SK-N-MC (cell line): ENCODE data around the gene ATG4B.

Source experiments
- EZH2 ChIP-seq: fragments of 200-600 bp; sonication (generic); IDR thresholded peaks from one replicate; pipeline ENCODE4 v1.6.1; 2017; ENCODE audit warnings: antibody characterized with exemption
- POLR2AphosphoS5 ChIP-seq: IDR thresholded peaks from 2 replicates; pipeline ENCODE4 v1.6.1; 2012; ENCODE audit warnings: mild to moderate bottlenecking, low read depth, low read length, borderline replicate concordance

- TF ChIP-seq EZH2, result no peak
- no peak for TF ChIP-seq POLR2AphosphoS5
Observed at GRCh38 chr2:241649404-241649803, 11.9 kb downstream of the ATG4B start.
